GM10847 (cell line): ENCODE measurements around the gene SPG7.

Experiments
- POLR2A ChIP-seq: IDR thresholded peaks from 2 replicates; pipeline ENCODE4 v1.6.1; 2011; ENCODE audit not compliant: insufficient read length; ENCODE audit errors: extremely low read depth

SPG7 gene

DNA sequence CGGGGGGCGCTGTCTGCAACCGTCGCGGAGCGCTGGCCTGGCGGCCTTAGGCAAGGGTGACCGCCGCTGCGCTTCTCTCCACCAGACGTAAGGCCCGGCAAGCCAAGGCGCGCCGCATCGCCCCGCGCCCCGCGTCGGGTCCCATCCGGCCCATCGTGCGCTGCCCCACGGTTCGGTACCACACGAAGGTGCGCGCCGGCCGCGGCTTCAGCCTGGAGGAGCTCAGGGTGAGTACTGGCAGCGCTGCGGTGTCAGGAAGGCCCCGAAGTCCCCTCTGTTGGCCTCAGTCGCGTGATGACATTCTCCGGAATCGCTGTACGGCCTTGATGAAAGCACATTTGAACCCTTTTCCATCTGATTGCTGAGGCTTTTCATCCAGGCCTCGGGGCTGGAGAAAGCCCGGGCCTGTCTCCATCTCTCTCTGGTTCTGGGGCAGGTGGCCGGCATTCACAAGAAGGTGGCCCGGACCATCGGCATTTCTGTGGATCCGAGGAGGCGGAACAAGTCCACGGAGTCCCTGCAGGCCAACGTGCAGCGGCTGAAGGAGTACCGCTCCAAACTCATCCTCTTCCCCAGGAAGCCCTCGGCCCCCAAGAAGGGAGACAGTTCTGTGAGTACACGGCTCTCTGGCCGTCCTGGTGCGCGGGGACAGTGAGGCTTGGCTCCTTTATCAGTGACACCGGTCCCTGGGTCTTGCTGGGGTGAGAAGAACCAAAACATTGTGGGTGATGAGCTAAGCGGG, 53.1 kb downstream of the SPG7 start:
- TF ChIP-seq POLR2A: no peak

GRCh38 chr16:89561884-89562599, 53.8 kb downstream of the SPG7 start:
- TF ChIP-seq POLR2A: no peak

GRCh38 chr16:89562939-89563338, 54.7 kb downstream of the SPG7 start:
- TF ChIP-seq POLR2A: no peak

DNA sequence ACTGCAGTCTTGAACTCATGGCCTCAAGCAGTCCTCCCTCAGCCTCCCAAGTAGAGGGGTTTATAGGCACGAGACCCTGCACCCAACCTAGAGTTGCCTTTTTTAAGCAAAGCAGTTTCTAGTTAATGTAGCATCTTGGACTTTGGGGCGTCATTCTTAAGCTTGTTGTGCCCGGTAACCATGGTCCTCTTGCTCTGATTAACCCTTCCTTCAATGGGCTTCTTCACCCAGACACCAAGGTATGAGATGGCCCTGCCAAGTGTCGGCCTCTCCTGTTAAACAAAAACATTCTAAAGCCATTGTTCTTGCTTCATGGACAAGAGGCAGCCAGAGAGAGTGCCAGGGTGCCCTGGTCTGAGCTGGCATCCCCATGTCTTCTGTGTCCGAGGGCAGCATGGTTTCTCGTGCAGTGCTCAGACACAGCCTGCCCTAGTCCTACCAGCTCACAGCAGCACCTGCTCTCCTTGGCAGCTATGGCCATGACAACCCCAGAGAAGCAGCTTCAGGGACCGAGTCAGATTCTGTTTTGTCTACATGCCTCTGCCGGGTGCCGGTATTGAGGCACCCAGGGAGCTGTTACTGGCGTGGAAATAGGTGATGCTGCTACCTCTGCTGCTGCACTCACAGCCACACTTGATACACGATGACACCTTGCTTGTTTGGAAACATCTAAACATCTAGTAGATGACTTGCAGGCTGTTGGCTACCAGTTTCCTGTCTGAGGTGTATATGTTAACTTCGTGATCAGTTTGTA, 55.6 kb downstream of the SPG7 start:
- no peak for TF ChIP-seq POLR2A

- TF ChIP-seq POLR2A: no peak
Measured at GRCh38 chr16:89564476-89565255, 56.5 kb downstream of the SPG7 start.

DNA sequence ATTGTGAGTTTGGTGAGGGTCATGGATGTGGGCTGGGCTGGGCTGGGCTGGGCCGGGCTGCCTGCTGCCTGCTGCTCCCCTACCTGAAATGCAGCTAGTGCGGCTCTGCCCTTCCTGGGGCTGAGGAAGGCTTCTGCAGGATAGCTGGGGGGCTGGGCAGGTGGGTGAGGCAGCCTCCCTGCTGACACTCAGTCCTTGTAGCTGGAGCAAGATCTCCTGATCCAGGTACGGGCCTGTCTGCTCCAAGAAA, 57.0 kb downstream of the SPG7 start:
- TF ChIP-seq POLR2A: no peak

DNA sequence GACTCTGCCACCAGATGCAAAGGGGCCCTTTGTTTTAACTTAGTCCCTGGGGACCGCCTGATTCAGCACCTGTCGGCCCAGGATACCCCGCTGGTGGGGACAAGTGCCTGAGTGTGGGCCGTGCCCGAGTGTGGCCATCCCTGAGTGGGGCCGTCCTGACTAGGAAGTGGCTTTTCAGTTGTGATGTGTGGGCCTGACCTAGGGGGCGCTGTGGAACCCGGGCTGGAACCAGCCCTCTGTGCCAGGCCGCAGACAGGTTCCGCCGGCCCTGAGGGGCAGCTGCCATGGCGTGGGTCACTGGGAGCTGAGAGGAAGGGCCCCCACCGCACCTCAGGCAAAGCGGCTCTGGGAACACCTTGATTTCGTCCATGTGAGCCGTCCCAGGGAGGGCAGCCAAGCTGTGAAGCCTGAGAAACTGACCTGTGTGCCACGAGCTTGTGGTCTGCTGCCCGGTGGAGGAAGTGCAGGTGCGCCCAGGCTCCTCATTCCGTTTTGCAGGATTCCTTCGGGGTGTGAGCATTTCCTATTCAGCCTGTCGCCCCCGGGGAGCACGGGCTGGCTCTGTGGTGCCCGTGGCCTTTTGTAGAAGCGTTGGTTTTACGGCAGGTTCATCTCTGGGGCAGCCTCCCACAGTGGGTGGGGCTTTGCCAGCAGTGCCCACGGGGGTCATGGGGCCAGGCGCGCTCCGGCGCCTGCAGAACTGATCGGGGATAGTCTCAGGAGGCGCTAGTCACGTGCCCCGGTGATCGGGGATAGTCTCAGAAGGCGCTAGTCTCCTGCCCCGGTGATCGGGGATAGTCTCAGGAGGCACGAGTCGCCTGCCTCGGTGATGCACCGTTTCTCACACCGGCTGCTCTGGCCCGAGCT, 57.5 kb downstream of the SPG7 start:
- TF ChIP-seq POLR2A: no peak

DNA sequence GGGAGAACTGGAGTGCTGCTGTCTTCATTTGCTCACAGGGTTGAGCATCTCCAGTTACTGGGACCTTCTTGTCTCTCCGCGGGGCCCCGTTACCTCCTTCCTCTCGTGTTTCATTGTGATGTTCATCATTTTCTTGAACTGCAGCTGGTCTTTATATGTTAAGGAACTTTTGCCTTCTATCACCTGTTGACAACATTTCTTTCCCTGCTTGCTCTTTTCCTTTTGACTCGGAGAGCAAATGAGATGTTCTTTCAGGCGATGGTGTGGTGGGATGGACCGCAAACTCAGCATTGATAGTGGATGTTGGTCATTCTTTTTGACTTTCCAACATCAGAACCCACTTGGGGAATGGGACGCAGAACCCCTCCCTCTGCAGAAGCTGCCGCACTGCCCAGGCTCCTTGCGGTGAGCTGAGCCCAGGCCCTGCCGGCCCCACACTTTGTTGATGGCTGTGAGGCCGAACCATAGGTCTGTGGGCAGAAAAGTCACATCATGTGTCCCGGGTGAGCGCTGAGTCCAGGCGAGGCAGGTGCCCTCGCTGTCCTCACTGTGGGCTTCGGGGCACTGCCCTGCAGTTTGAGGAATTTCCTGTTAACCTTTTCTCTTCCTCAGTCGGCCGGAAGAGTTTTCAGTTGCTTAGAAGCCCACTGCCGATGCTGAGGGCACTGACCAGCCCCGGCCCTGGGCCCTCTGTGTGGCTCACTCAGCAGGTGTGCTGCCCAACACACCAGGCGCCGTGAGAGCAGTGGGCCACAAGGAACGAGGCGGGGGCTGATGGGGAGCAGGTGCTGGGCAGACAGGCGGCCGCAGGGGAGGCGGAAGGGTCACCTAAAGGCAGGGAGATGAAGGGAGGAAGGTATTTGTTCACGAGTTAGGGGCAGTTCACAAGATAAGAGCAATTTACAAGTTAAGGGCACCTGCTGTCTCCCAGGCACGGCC, 59.7 kb downstream of the SPG7 start:
- TF ChIP-seq POLR2A: no peak

DNA sequence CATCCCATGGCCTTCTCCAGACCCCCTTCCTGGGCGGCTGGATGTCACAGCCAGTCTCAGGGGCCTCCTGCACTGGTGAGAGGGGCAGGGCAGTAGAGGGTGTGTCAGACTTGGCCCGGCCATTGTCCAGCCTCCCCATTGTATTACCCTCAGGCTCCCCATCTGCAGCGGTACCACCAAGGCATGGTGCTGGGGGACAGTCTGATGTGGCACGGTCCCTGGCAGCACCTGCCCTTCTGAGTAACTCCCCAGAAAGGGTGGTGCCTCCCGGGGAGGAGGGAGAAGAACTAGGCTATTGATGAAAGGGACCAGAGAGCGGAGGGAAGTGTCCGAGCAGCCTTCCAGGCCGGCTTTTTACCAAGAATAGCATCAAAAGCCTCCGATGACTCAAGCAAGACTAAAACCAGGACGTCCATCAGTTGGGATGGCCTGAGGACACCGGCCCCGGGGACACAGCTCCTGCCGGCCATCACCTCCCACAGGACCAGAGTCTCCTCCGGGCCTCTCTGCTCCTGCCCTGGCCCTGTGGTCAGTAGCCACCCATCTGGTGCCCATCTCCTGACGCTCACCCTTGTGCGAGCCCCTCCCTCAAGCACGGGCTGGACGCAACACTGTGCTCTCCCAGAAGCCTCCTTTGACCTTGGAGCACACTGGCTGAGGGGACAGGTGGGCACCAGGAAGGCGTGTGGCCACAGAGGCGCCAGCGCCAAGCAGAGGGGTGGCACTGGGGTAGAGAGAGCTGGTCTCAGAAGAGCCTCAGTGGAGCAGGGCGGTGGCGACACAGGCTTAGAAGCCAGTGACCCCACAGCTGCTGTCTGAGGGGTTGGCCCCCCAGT, 61.5 kb downstream of the SPG7 start:
- TF ChIP-seq POLR2A: no peak

GRCh38 chr16:89570342-89570923, 62.2 kb downstream of the SPG7 start:
- no peak for TF ChIP-seq POLR2A

GRCh38 chr16:89571636-89572035, 63.4 kb downstream of the SPG7 start:
- TF ChIP-seq POLR2A: no peak

- no peak for TF ChIP-seq POLR2A
Measured at GRCh38 chr16:89572073-89572484, 63.9 kb downstream of the SPG7 start.
